Left renal cortex interstitium (tissue), 4 donors: ENCODE measurements around the gene ZNF579. TPM values are rescaled to one million over a fixed set of nuclear protein-coding genes. Genes with fewer than 3 reads are reported as not detected.
"Not testable (repeated sequence)": the region's sequence is repeated elsewhere in the genome, so short reads cannot be mapped to it uniquely, and the experiment has no call there.

ENCODE experiments used
- DNase-seq, 4 donors: peaks; one replicate each; pipeline ENCODE4 v3.0.0-alpha.2; 2013; ENCODE audit warnings: low read depth in 4 of 4, low spot score in 2 of 4, missing footprints in 1 of 4
- polyA plus RNA-seq, 4 donors: library from polyadenylated mRNA; unstranded; fragments of 120-200 nt; gene quantifications; one replicate each; pipeline ENCODE4 v1.2.1, GENCODE V29; 2013; ENCODE audit not compliant: insufficient read length in 4 of 4

ZNF579 gene
- polyA plus RNA-seq, 4 donors = 9.8 to 26.1 (median 17.7) TPM

GRCh38 chr19:55544014-55544413 is 36.6 kb downstream of the ZNF579 start:
- DNase-seq = no peak

- DNase-seq = no peak
Measured at GRCh38 chr19:55543567-55543966, 37.1 kb downstream of the ZNF579 start.

GRCh38 chr19:55542292-55542855 is 38.3 kb downstream of the ZNF579 start:
- no peak for DNase-seq

GRCh38 chr19:55541091-55541490 is 39.6 kb downstream of the ZNF579 start:
- DNase-seq = no peak

- no peak for DNase-seq
Measured at GRCh38 chr19:55540619-55541018, 40.0 kb downstream of the ZNF579 start.

GRCh38 chr19:55539090-55539984 is 41.3 kb downstream of the ZNF579 start:
- DNase-seq = no peak

- no peak for DNase-seq
Measured at GRCh38 chr19:55538132-55538531, 42.5 kb downstream of the ZNF579 start.

GRCh38 chr19:55537741-55538111 is 42.9 kb downstream of the ZNF579 start:
- DNase-seq = no peak

- no peak for DNase-seq
Measured at GRCh38 chr19:55536951-55537740, 43.5 kb downstream of the ZNF579 start, which contains the start of gene SBK2. TSS of gene SBK2 (minus strand) at chr19:55537133. CDS start at chr19:55536294, 839 bp downstream.

GRCh38 chr19:55536366-55536765 is 44.3 kb downstream of the ZNF579 start:
- no peak for DNase-seq

- DNase-seq = no peak
Measured at GRCh38 chr19:55535965-55536350, 44.7 kb downstream of the ZNF579 start.

- no peak for DNase-seq
Measured at GRCh38 chr19:55535173-55535964, 45.3 kb downstream of the ZNF579 start.

GRCh38 chr19:55534280-55534679 is 46.4 kb downstream of the ZNF579 start:
- DNase-seq = not testable (repeated sequence)

GRCh38 chr19:55530996-55531395 is 49.7 kb downstream of the ZNF579 start:
- DNase-seq = no peak

GRCh38 chr19:55529636-55530234 is 50.9 kb downstream of the ZNF579 start:
- DNase-seq = no peak

- no peak for DNase-seq
Measured at GRCh38 chr19:55528030-55528803, 52.4 kb downstream of the ZNF579 start.

- DNase-seq = no peak
Measured at GRCh38 chr19:55527197-55528029, 53.2 kb downstream of the ZNF579 start.
